GM12878 (cell line): ENCODE results near the gene IFNAR1. TPM values are rescaled to one million over a fixed set of nuclear protein-coding genes. Genes with fewer than 3 reads are reported as not detected.

Experiments
- ATAC-seq: fragments of 200-7000 bp; cut with Tn5 transposase; 3 replicates; pipeline ENCODE4 v1.9.1; 2020; ENCODE audit warnings: mild to moderate bottlenecking, moderate library complexity
- BruUV-seq: library from RNA; stranded (reverse); fragments of 400-500 nt; replicated peaks from 2 replicates; lab custom pipeline; 2021; lab: Mats Ljungman, UMichigan
- CTCF ChIA-PET: fragments of 300-600 bp; sonication (Branson Sonifier 250); formaldehyde crosslinking; extraction: SDS; loops from one replicate; lab custom pipeline; 2021; ENCODE audit warnings: inconsistent platforms; lab: Yijun Ruan, JAX
- POLR2A ChIA-PET: fragments of 350-600 bp; formaldehyde crosslinking; extraction: SDS; loops from one replicate; lab custom pipeline; 2021; ENCODE audit warnings: inconsistent platforms; lab: Charles Lee
- RAD21 ChIA-PET: fragments of 300-600 bp; sonication (Branson Sonifier 250); formaldehyde crosslinking; loops from one replicate; lab custom pipeline; 2023; ENCODE audit warnings: antibody characterized with exemption; ENCODE audit not compliant: unreplicated experiment; lab: Charles Lee
- SMC1A ChIA-PET: fragments of 300-600 bp; sonication (Branson Sonifier 250); formaldehyde crosslinking; loops from one replicate; lab custom pipeline; 2023; ENCODE audit not compliant: unreplicated experiment, uncharacterized antibody; lab: Charles Lee
- DNase-seq: peaks from one replicate; pipeline ENCODE4 v3.0.0-alpha.2; 2011; ENCODE audit warnings: low read depth, low spot score
- FAIRE-seq: peaks from 3 replicates; lab custom pipeline; 2011; peaks lifted over from hg19 to GRCh38; lab: Jason Lieb, UNC
- H2AFZ ChIP-seq: 2 replicates; pipeline ENCODE4 v1.6.0; 2011; ENCODE audit warnings: low read depth, low read length, control low read depth; ENCODE audit not compliant: control insufficient read depth
- H3K27ac ChIP-seq: 2 replicates; pipeline ENCODE4 v1.5.1; 2011; ENCODE audit warnings: control low read depth; ENCODE audit not compliant: control insufficient read depth, insufficient read depth
- H3K27me3 ChIP-seq, 2 experiments: replicated peaks in 1 of 2; 2 replicates each; pipeline versions ENCODE4 v1.6.0 to v1.6.1; 2011; ENCODE audit warnings: low read length in 1 of 2; ENCODE audit not compliant: control insufficient read depth in 2 of 2, insufficient read depth in 2 of 2
- H3K36me3 ChIP-seq, 2 experiments: 2 replicates each; pipeline ENCODE4 v1.5.1; 2011; ENCODE audit warnings: low read length in 1 of 2; ENCODE audit not compliant: control insufficient read depth in 2 of 2, insufficient read depth in 2 of 2
- H3K4me1 ChIP-seq: 2 replicates; pipeline ENCODE4 v1.6.1; 2011; ENCODE audit warnings: mild to moderate bottlenecking, low read length, moderate library complexity, mixed read lengths; ENCODE audit not compliant: control insufficient read depth, insufficient read depth
- H3K4me2 ChIP-seq: 2 replicates; pipeline ENCODE4 v1.6.0; 2011; ENCODE audit warnings: control low read depth; ENCODE audit not compliant: control insufficient read depth, insufficient read depth
- H3K4me3 ChIP-seq: fragments of 200-600 bp; sonication (generic); 2 replicates; pipeline ENCODE4 v1.5.1; 2016
- H3K79me2 ChIP-seq: 2 replicates; pipeline ENCODE4 v1.6.0; 2011; ENCODE audit warnings: low read length; ENCODE audit not compliant: control insufficient read depth, insufficient read depth
- H3K9ac ChIP-seq: 2 replicates; pipeline ENCODE4 v1.8.0; 2011; ENCODE audit warnings: low read length, control low read depth, mixed read lengths; ENCODE audit not compliant: control insufficient read depth, insufficient read depth
- H3K9me3 ChIP-seq: replicated peaks from 3 replicates; pipeline ENCODE4 v1.5.1; 2011; ENCODE audit warnings: mild to moderate bottlenecking, low read length; ENCODE audit not compliant: control insufficient read depth, insufficient read depth
- H4K20me1 ChIP-seq: 2 replicates; pipeline ENCODE4 v1.6.0; 2011; ENCODE audit not compliant: control insufficient read depth, insufficient read depth
- CHD2 ChIP-seq: IDR thresholded peaks from 2 replicates; pipeline ENCODE4 v1.6.1; 2011; ENCODE audit warnings: low read depth, low read length, improper control_type of control experiment, borderline replicate concordance
- EED ChIP-seq: sonication (generic); IDR thresholded peaks from 2 replicates; pipeline ENCODE4 v1.6.1; 2016; ENCODE audit warnings: antibody characterized with exemption, low read depth
- FOS ChIP-seq: IDR thresholded peaks from 3 replicates; pipeline ENCODE4 v1.6.1; 2011; ENCODE audit warnings: borderline replicate concordance; ENCODE audit not compliant: insufficient read length; ENCODE audit errors: extremely low read depth
- KLF5 ChIP-seq: fragments of 450-650 bp; IDR thresholded peaks from 2 replicates; pipeline ENCODE4 v1.6.1; 2014; ENCODE audit warnings: mild to moderate bottlenecking; ENCODE audit not compliant: partially characterized antibody
- LARP7 ChIP-seq: fragments of 450-650 bp; IDR thresholded peaks from 2 replicates; pipeline ENCODE4 v1.6.1; 2017; ENCODE audit warnings: mild to moderate bottlenecking
- MEF2B ChIP-seq: fragments of 450-650 bp; IDR thresholded peaks from 2 replicates; pipeline ENCODE4 v1.6.1; 2018; ENCODE audit warnings: mild to moderate bottlenecking, moderate library complexity; ENCODE audit not compliant: partially characterized antibody, poor library complexity, severe bottlenecking
- MTA2 ChIP-seq: fragments of 450-650 bp; IDR thresholded peaks from 2 replicates; pipeline ENCODE4 v1.6.1; 2016; ENCODE audit warnings: low read depth, mild to moderate bottlenecking, moderate library complexity
- NFYA ChIP-seq: IDR thresholded peaks from 2 replicates; pipeline ENCODE4 v1.6.1; 2011; ENCODE audit warnings: low read depth, mild to moderate bottlenecking, low read length, improper control_type of control experiment, borderline replicate concordance
- POLR2A ChIP-seq: IDR thresholded peaks from 2 replicates; pipeline ENCODE4 v1.6.1; 2011; ENCODE audit warnings: low read depth, mild to moderate bottlenecking, low read length
- RB1 ChIP-seq: fragments of 450-650 bp; formaldehyde crosslinking; IDR thresholded peaks from 2 replicates; pipeline ENCODE4 v1.6.1; 2017; ENCODE audit warnings: mild to moderate bottlenecking, borderline replicate concordance
- TARDBP ChIP-seq: IDR thresholded peaks from 2 replicates; pipeline ENCODE4 v1.6.1; 2016; ENCODE audit warnings: borderline replicate concordance
- USF1 ChIP-seq: IDR thresholded peaks from 2 replicates; pipeline ENCODE4 v1.6.1; 2011; ENCODE audit warnings: borderline replicate concordance, low read depth, mild to moderate bottlenecking, moderate library complexity, mixed read lengths, low read length; ENCODE audit not compliant: insufficient read depth; ENCODE audit errors: extremely low read length
- WRNIP1 ChIP-seq: IDR thresholded peaks from 2 replicates; pipeline ENCODE4 v1.6.1; 2011; ENCODE audit warnings: low read depth, low read length, improper control_type of control experiment, borderline replicate concordance
- ZNF207 ChIP-seq: fragments of 450-650 bp; IDR thresholded peaks from 2 replicates; pipeline ENCODE4 v1.6.1; 2014; ENCODE audit warnings: antibody characterized with exemption, mild to moderate bottlenecking, borderline replicate concordance
- ZNF217 ChIP-seq: fragments of 450-650 bp; IDR thresholded peaks from 2 replicates; pipeline ENCODE4 v1.6.1; 2017; ENCODE audit warnings: antibody characterized with exemption, mild to moderate bottlenecking
- WGBS: methylation state at CpG from one replicate; pipeline ENCODE4 v1.1.6; 2016; ENCODE audit warnings: low lambda C conversion rate; ENCODE audit not compliant: insufficient replicate concordance, insufficient coverage; ENCODE audit errors: missing lambda C conversion rate; 5-methylcytosine and 5-hydroxymethylcytosine counted together
- in situ Hi-C: fragments of 300-500 bp; cut with MboI; formaldehyde crosslinking; loops from 9 replicates; pipeline ENCODE4 v1.14.3; 2018; ENCODE audit warnings: mixed read lengths
- intact Hi-C: fragments of 100-400 bp; cut with micrococcal nuclease; formaldehyde crosslinking; loops from one replicate; pipeline ENCODE4 v1.14.2; 2022; ENCODE audit not compliant: unreplicated experiment
- polyA plus RNA-seq, 11 experiments: library from polyadenylated mRNA; depleted of rRNA in 4 of 11; unstranded in 6 of 11; stranded (reverse) in 5 of 11; fragments of >200 nt; fragmentation: Nextera tagmentation in 4 of 11; fragmentation: Illumina TruSeq in 1 of 11; extraction: Ambion mirVana in 4 of 11; extraction: Trizol in 1 of 11; gene quantifications; 1 replicate in 1 of 11; 2 replicates in 10 of 11; pipeline versions ENCODE4 v1.2.1 to v1.2.3, GENCODE V29; 2011 to 2016; ENCODE audit warnings: inconsistent platforms in 2 of 11, missing spikeins in 2 of 11, low read depth in 1 of 11
- total RNA-seq, 4 experiments: library from RNA; depleted of rRNA in 3 of 4; stranded (reverse); fragments of >200 nt in 3 of 4; fragmentation: Illumina TruSeq in 1 of 4; extraction: Trizol in 1 of 4; gene quantifications; 2 replicates each; pipeline versions ENCODE4 v1.2.1 to v1.2.3, GENCODE V29; 2013 to 2021

IFNAR1 gene
- total and polyA plus RNA-seq, 10 of the 15 experiments (the other 5 are each of a cell fraction or from before 2014, with no cell fraction given), result 12.0 to 62.4 (median 24.6) TPM

GRCh38 chr21:33372582-33372981 is 47.8 kb downstream of the IFNAR1 start:
- Histone ChIP-seq H3K27ac (no peak overlapping the region), H3K9ac (no peak overlapping the region), H2AFZ (no peak overlapping the region), H3K79me2 (no peaks in the 10 kb centered on the region), H4K20me1 (no peaks in the 10 kb centered on the region), H3K4me2 (no peak overlapping the region), H3K4me1 (peaks cover 14% of the 10 kb centered on the region), H3K36me3 (no peaks in the 10 kb centered on the region), H3K9me3 (peaks cover 11% of the 10 kb centered on the region), H3K27me3 (no peaks in the 10 kb centered on the region), H3K4me3 (no peak overlapping the region)
- ATAC-seq, result no peak
- WGBS, result 92% methylated on average over 7 of the region's 12 CpGs
- POLR2A ChIA-PET, result no interaction called here
- CTCF ChIA-PET, result interaction anchor here (1.3 to 5.9 kb wide), 4 partner anchors 11 to 173 kb away, joined by 3 to 75 read pairs (median 12); no protein-coding TSS in a partner anchor
- no peak for DNase-seq
- no TSS peak for BruUV-seq
- RAD21 ChIA-PET, result no interaction called here
- no peak for TF ChIP-seq NFYA
- TF ChIP-seq WRNIP1, result no peak
- TF ChIP-seq RB1, result no peak
- intact Hi-C loops (no loop called here), in situ Hi-C loops (no loop called here)
- no peak for FAIRE-seq
- SMC1A ChIA-PET, result interaction anchor here (3.8 to 4.6 kb wide), 2 partner anchors 10 to 11 kb away, joined by 15 to 39 read pairs; no protein-coding TSS in a partner anchor

GRCh38 chr21:33373451-33373850 is 48.7 kb downstream of the IFNAR1 start:
- Histone ChIP-seq H3K79me2 (no peaks in the 10 kb centered on the region), H3K9me3 (peaks cover 6% of the 10 kb centered on the region), H3K4me3 (no peak overlapping the region), H3K4me1 (peaks cover 14% of the 10 kb centered on the region), H3K36me3 (no peaks in the 10 kb centered on the region), H3K4me2 (no peak overlapping the region), H4K20me1 (no peaks in the 10 kb centered on the region), H2AFZ (no peak overlapping the region), H3K27me3 (no peaks in the 10 kb centered on the region), H3K9ac (no peak overlapping the region), H3K27ac (no peak overlapping the region)
- 83% methylated on average over 2 of the region's 2 CpGs for WGBS
- in situ Hi-C loops, result no loop called here
- RAD21 ChIA-PET, result interaction anchor here (0.8 to 3.1 kb wide), 5 partner anchors 10 to 176 kb away, joined by 3 to 13 read pairs (median 5); no protein-coding TSS in a partner anchor
- DNase-seq (no peak), FAIRE-seq (no peak), ATAC-seq (no peak)
- CTCF ChIA-PET, result interaction anchor here (0.7 to 5.9 kb wide), 12 partner anchors 11 to 176 kb away, joined by 3 to 75 read pairs (median 4); no protein-coding TSS in a partner anchor
- intact Hi-C loops, result no loop called here
- POLR2A ChIA-PET, result no interaction called here
- BruUV-seq, result no TSS peak
- SMC1A ChIA-PET, result interaction anchor here (0.7 to 5.7 kb wide), 10 partner anchors 11 to 176 kb away, joined by 3 to 39 read pairs (median 4); no protein-coding TSS in a partner anchor
- TF ChIP-seq POLR2A, result no peak
- TF ChIP-seq MEF2B, result no peak
- TF ChIP-seq CHD2, result no peak
- no peak for TF ChIP-seq MTA2
- TF ChIP-seq ZNF217, result no peak
- no peak for TF ChIP-seq FOS
- TF ChIP-seq KLF5, result no peak
- TF ChIP-seq USF1, result no peak
- no peak for TF ChIP-seq LARP7
- TF ChIP-seq TARDBP, result no peak
- TF ChIP-seq ZNF207, result no peak
- no peak for TF ChIP-seq EED
